Measurements from ENCODE around the gene TXNDC16.

DNA sequence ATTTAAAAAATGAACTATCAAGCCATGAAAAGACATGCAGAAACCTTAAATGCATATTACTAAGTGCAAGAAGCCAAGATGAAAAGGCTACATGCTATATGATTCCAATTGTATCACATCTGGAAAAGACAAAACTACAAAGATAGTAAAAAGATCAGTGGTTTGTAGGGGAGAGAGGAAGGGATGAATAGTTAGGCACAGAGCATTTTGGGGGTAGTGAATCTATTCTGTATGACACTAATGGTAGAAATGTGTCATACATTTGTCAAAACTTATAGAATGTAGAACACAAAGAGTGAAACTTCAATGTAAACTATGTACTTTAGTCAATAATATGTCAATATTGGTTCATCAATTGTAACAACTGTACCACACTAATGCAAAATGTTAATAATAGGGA, 20.8 kb downstream of the TXNDC16 start:
- TF ChIP-seq CTCF (IDR thresholded peaks at IDR 0.05; ENCODE audit: insufficient read depth, low read depth, low read length), result no peak
- no peak for TF ChIP-seq EZH2 (IDR thresholded peaks at IDR 0.05; ENCODE audit: insufficient read depth, low read length)

All from astrocyte (in vitro differentiated cells and primary cell).